HG03095 (cell line): ENCODE data around the gene WHRN.

Source experiments
- ATAC-seq: cut with Tn5 transposase; IDR thresholded peaks from one replicate; pipeline ENCODE4 v1.9.1; 2021; ENCODE audit warnings: moderate library complexity; ENCODE audit not compliant: unreplicated experiment

WHRN gene

DNA sequence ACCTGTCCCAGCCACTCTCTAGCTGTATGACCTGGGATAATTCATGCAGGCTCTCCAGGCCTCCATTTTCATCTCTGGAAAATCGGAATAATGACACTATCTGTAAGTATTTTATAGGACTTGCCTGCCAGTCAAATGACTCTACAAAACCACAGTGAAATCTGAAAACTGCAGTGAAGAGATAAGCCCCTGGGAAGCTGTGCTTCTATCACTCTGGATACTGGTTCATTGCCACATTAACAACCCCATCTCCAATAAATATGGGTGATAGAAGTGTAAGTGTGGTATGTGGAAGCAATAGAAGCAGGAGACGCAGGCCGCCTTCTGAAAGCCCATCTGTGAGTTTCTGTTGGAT, 31.8 kb downstream of the WHRN start:
- ATAC-seq: no peak

DNA sequence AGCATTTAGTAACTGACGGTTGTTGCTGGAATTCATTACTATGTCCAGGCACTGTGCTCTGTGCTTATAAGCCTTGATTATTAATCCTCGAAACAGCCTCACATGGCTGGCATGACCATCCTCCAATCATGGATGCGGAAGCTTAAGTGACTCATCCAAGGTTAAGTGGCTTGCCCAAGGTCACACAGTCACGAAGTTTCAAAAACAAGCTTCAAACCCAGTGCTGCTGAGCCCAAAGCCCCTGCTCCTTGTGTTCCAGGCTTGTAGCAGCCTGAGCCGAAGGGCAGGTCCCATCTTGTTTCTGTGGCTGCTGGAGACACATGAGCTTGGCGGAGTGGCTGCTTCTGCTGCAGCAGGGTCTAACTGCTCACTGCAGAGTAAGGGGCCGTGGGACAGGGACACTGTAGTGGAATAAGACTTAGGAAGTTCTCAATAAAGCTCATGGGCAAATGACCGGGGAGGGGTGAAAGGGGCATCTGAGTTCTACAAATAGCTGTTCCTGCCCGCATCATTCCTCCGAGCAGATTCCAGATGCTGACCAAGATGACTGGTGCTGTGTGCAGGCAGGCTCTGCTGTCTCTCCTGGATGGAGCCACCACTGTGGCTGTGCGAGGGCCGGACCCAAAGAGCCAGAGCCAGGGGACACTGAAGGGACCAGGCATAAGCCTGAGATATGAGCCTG, 32.4 kb downstream of the WHRN start:
- no peak for ATAC-seq

- ATAC-seq: no peak
Measured at GRCh38 chr9:114471157-114471556, 34.1 kb downstream of the WHRN start.

GRCh38 chr9:114470581-114470980, 34.7 kb downstream of the WHRN start:
- ATAC-seq: no peak

DNA sequence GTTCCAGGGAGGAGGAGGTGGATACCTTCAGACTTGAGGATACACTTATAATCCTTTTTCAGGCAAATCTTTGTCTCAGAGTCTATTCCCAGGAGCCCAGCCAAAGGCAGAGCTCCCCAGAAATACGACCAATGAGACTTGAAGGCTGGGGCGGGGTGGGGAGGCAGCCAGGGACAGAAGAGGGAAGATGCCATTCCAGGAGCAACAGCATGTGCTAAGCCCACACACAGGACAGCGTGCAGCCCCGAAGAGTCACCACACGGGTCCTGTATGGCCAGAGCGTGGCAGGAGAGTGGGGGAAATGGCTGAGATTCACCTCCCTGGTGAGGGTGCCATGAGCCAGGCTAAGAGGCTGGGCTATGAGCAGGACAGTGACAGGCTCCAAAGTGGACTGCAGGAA, 35.2 kb downstream of the WHRN start:
- no peak for ATAC-seq

DNA sequence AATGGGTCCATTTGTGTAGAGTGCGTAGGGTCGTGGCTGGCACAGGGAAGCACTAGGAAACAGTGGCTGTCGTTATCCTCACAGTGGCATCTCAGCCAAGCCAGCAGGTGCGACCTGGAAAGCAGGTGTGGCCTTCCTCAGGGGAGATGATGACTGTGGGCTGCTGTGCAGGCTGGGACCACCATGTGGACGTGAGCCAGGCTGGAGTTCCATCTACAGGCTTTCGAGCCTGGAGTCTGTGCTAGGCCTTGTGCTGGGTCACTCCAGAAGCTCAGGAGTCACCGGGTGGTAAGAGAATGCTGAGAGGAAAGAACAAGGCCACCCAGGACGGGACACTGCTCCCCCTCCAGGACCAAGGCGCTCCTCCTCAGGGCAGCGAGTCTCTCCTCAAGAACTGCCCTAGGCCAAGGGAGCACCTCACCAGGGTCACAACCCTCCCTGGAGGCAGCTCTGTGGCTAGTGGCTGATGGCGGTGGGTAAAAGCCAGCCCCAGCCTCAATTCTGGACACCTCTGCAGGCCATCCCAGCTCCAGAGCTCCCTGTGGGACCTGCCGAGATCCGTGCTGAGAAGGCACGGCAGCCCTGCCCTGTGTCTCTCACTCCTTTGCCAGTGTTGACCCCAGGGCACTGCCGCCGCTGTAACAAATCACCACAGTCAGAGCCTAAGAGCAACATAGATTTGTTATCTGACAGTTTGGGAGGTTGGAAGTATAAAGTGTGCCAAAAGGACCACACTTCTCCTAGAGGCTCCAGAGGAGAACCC, 36.0 kb downstream of the WHRN start:
- no peak for ATAC-seq

- ATAC-seq: no peak
Measured at GRCh38 chr9:114467910-114468309, 37.4 kb downstream of the WHRN start.

GRCh38 chr9:114467226-114467750, 38.0 kb downstream of the WHRN start:
- no peak for ATAC-seq

- no peak for ATAC-seq
Measured at GRCh38 chr9:114465906-114466900, 39.1 kb downstream of the WHRN start.

- ATAC-seq: no peak
Measured at GRCh38 chr9:114465417-114465816, 39.9 kb downstream of the WHRN start.

DNA sequence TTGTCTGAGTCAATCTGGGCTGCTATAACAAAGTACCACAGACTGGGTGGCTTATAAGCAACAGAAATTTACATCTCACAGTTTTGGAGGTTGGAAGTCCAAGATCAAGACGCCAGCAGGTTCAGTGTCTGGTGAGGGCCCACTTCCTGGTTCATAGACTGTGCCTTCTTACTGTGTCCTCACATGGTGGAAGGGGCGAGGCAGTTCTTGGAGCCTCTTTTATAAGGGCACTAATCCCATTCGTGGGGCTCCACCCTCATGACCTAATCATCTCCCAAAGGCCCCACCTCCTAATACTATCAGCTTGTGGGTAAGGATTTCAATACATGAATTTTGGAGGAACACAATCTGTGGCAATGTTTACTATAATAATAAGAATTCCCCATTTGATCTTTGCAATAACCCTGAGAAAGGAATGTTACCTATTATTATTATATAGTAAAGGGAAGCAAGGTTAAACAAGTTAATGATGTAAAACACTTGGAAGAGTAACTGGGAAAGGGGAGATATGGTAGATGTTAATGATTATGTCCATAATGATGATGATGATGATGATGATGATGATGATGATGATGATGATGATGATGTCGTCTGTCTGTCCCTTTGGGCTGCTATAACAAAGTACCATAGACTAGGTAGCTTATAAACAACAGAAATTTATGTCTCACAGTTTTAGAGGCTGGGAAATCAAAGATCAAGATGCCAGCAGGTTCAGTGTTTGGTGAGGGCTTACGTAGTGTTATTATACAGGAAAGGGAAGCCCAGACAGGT, 40.8 kb downstream of the WHRN start:
- no peak for ATAC-seq

- ATAC-seq: no peak
Measured at GRCh38 chr9:114462791-114463190, 42.5 kb downstream of the WHRN start.

DNA sequence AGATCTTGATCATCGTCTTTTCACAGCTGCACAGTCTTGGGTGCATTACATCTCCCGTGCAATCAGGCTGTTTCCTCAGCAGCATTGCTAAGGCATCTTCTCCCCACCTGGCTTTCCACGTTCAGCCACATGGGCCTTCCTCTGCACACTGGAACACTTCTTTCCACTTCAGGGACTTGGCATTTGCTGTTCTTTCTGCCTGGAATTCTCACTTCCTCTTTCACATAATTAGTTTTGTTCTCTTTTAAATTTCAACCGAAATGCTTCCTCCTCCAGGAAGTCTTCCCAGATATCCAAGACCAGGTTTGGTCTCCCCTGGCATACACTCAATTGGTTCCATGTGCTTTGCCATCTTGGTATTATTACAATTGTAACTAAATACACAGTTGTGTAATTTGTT, 43.8 kb downstream of the WHRN start:
- ATAC-seq: no peak

DNA sequence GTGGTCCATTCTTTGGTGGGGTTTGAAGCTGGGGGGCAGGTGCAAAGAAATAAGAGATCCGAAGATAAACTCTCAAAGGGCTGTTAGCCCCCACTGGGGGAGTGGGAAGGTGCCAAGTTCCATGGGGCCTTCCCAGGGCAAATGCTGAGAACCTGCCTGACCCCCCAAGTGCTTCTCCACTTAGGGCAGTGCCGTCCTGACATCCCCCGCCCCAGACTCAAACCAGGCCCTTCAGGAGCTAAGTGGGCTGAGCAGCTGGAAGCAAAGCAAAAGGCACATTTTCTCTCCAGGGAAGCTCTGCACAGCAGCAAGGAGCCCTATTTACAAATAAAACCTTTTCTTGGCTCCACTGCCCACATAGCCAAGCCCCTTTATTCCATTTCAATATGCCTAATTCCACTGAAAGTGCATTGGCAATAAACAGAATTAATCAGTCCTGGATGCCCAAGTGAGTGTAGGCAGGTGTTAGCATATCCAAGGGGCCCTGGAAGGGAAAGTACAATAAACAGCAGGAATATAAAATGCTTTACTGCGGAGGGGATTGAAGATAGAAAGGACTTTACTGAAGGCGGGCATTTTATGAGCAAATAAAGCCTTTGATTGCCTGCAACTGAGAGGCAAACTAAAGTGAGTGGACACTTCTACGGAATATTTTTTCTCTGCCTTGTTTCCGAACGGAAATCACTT, 44.6 kb downstream of the WHRN start:
- ATAC-seq: no peak

DNA sequence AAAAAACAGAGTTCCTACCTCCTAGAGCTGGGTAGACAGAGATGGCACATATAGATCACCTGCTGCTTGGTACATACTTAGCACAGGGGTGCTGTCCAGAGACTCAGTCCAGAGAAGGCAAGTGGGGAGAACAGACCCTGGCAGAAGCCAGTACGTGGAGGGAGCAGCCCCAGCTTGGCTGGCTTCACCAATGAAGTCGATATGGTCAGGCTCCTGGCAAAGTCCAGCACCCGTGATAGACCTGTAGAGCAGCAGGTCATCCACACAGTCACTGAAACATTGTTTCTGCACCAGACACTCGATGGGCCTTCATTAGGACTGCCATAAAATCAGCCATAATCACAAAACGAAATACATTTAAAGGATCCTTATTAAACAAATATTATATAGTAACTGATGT, 45.8 kb downstream of the WHRN start:
- no peak for ATAC-seq

DNA sequence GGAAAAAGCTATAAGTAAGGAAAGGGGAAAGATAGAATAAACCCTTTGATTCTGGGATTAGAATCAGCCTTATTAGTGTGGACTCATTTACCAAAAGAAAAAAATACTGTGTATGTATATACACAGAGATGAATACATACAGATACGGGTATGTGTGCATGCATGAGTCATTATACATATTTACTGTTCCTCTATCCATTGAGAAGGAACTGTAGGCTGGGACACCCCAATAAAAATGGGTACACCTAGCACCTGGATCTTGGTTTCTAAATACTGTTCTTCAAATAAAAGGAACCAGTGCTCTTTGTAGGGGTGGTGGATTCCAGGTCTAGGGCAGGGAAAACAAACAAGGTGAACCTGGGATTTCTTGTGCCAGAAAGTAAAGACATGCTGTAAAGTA, 48.3 kb downstream of the WHRN start:
- ATAC-seq: no peak

GRCh38 chr9:114454652-114455051, 50.6 kb downstream of the WHRN start:
- no peak for ATAC-seq

GRCh38 chr9:114452219-114453165, 52.8 kb downstream of the WHRN start:
- ATAC-seq: no peak

- no peak for ATAC-seq
Measured at GRCh38 chr9:114451707-114452031, 53.6 kb downstream of the WHRN start.
